HG03575 (cell line): ENCODE measurements around the gene HUS1B.
"Not testable (repeated sequence)": the region's sequence is repeated elsewhere in the genome, so short reads cannot be mapped to it uniquely, and the experiment has no call there.

Source experiments
- ATAC-seq: cut with Tn5 transposase; IDR thresholded peaks from one replicate; pipeline ENCODE4 v1.9.1; 2021; ENCODE audit not compliant: unreplicated experiment, insufficient number of reproducible peaks, low FRiP score; ENCODE audit errors: extremely low read depth

HUS1B gene

DNA sequence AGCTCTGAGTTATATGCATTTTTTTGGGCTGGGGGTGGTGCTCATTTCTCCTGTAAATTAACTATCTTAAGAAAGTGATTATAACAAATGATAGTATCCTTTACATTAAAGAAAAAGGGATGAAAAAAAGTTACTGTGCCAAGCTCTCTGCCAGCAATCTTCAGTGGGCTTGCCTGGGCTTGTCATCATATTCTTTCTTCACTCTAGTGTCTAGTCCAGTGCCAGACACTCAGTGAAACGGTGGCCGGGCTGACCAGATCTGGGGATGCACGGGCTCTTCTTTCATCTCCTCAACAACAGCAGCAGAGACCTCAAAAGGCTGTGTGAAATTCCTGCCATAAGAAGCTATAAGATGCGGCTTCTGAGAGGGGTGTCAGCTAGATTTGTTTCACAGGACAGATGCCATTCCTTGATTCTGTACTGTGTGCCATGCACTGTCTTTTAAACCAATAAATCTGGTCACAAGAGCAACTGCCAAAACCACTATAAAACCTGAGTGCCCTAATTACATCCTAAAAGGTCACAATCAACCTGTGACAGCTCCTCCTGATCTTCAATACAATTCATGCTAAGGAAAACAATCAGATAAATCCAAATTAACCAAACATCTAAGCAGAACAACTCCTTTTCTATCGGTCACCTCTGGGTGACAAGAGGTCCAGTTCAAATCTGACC, 23.9 kb upstream of the HUS1B start:
- ATAC-seq, result no peak

DNA sequence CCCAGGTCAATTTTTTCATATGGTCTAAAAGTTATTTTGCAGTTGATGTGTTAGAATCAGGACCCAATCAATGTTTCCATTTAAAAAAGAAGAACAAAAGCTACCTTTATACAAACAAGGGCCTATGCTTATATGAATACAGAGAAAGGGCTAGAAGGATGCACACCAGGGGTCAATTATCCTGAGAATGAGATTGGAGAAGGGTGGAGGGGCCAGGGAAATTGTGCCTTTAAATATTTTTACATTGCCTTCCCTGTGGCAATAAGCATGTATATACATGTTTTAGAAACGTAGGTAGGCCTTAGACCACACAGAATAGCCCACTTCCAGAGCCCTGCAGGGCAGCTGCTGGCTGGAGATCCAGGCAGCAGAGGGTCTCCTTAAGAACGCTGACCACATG, 23.4 kb upstream of the HUS1B start:
- no peak for ATAC-seq

DNA sequence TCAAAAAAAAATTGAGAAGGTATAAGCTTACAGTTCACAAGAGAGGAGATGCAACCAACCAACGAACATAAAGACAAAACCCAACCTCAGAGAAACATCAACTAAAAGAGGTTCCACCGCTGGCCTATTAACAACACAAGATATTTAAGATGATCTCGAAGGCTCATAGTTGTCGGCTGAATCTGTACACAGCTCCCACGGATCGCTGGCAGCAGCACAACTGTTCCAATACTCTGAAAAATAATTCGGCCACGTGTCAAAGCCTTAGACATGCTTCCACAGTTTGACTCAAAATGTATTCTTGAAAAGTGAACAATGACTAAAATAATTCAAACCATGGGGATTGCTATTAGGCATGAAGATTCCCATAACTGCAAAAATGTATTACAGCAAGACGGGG, 22.4 kb upstream of the HUS1B start:
- no peak for ATAC-seq

DNA sequence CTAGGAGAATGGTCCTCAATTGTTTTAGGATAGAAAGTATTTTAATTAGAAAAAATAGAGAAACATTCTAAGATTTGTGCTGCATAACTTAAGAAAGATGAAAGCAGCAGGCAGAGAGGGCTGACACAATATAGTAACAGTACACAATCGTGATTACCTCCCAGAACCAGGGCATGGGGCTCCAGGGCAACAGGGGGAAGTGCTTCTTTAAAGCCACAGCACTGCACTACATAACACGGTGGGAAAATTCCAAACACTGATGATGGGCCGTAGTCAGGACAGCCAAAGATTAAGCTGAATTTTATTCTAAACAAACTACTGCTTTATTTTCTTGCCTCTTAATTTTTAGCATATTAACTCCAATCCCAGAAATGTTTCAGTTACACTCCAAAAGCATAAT, 21.6 kb upstream of the HUS1B start:
- ATAC-seq, result no peak

DNA sequence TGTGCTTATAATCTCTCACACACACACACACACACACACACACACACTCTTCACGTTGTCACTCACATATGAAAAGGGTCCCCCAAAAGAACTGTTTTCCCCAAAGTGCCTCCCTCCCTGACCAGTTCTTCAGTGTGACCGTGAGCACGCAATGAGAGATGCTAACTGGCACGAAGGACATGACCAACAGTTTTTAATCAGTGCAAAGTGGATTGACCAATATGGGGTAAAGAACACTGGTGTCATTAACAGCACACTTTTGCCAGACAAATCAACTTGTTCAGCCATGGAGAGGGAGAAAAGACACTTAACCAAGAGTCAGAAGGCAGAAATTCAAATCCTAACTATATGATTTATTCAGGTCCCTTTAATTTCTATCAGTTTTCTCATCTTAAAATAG, 21.0 kb upstream of the HUS1B start:
- ATAC-seq, result no peak

DNA sequence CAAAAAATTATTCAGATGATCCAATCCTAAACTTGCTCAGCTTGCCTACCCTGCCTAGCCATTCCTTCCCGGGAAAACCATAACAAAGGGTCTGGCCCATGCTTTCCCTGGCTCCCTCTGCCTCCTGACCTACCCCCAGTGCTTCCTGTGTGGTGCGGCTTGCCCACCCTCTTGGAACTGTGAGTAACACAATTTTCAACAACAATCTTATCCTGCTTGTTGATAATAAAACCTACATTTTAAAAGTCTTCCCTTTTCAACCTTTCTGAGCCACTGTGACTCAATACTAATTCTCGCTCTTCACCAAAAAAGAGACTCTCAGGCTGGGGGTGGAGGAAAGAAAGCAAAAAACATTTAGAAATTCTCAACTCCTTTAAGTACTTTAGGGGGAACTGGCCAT, 18.1 kb upstream of the HUS1B start:
- ATAC-seq, result no peak

DNA sequence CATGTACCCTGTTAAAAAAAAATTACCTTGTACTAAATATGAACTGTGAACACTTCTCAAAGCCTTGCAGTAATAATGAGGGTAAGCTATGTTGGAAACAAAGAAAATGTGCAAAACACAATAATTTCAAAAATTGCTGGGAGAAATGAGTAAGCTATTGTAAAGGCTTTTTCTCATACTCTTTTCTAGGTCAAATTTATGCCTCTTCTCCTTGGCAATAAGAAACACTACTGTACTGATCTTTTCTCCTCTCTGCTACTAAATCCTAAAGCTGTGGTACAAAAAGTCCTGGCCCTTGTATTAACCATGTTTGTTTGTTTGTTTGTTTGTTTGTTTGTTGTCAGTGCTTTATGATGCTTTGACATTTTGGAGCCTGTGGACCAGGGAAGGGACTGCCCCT, 17.5 kb upstream of the HUS1B start:
- ATAC-seq, result no peak

DNA sequence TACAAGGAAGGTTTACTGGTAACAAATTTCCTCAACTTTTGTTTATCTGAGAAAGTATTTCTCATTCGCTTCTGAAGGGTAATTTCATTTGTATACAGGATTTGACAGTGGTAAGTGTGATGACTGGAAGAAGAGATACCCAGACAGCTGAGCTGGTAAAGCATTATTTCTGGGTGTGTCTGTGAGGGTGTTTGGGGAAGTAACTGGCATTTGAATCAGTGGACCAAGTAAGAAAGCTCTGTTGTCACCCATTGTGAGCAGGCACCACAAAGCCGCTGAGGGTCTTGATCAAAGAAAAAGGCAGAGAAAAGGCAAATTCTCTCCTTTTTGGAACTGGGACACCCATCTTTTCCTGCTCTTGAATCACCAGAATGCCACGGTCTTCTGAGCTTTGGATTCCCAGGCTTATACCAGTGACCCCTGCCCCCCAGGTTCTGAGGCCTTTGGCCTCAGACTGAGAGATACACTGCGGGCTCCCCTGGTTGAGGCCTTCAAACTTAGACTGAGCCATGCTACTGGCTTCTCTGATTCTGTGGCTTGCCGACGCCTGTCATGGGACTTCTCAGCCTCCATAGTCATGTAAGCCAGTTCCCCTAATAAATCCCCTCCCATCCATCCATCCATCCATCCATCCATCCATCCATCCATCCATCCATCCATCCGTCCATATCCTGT, 10.5 kb upstream of the HUS1B start:
- ATAC-seq, result no peak

DNA sequence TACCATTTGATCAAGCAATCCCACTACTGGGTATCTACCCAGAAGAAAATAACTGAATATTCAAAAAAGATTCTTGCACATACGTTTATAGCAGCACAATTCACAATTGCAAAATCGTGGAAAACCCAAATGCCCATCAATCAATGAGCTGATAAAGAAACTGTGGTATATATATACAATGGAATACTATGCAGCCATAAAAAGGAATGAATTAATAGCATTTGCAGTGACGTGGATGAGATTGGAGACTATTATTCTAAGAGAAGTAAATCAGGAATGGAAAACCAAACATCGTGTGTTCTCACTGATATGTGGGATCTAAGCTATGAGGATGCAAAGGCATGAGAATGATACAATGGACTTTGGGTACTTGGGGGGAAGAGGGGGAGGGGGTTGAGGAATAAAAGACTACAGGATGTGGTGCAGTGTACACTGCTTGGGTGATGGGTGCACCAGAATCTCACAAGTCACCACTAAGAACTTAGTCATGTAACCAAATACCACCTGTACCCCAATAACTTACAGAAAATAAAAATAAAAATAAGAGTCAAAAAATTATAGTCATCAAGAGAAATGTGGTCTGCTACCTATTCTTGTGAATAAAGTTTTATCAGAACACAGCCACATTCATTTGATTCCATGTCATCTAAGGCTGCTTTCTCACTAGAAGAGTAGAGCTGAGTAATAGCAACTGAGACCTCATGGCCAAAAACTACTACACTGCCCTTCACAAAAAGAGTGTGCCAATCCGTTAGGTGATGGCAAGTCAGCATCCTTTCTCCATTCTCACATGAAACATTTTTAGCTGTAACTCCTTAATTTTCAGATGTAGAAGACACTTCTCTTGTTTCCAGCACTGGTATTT, 8.7 kb upstream of the HUS1B start:
- no peak for ATAC-seq

DNA sequence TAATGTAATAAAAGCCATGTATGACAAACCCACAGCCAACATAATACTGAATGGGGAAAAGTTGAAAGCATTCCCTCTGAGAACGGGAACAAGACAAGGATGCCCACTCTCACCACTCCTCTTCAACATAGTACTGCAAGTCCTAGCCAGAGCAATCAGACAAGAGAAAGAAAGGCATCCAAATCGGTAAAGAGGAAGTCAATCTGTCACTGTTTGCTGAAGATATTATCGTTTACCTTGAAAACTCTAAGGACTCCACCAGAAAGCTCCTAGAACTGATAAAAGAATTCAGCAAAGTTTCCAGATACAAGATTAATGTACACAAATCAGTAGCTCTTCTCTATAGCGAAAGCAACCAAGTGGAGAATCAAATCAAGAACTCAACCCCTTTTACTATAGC, 6.9 kb upstream of the HUS1B start:
- not testable (repeated sequence) for ATAC-seq

DNA sequence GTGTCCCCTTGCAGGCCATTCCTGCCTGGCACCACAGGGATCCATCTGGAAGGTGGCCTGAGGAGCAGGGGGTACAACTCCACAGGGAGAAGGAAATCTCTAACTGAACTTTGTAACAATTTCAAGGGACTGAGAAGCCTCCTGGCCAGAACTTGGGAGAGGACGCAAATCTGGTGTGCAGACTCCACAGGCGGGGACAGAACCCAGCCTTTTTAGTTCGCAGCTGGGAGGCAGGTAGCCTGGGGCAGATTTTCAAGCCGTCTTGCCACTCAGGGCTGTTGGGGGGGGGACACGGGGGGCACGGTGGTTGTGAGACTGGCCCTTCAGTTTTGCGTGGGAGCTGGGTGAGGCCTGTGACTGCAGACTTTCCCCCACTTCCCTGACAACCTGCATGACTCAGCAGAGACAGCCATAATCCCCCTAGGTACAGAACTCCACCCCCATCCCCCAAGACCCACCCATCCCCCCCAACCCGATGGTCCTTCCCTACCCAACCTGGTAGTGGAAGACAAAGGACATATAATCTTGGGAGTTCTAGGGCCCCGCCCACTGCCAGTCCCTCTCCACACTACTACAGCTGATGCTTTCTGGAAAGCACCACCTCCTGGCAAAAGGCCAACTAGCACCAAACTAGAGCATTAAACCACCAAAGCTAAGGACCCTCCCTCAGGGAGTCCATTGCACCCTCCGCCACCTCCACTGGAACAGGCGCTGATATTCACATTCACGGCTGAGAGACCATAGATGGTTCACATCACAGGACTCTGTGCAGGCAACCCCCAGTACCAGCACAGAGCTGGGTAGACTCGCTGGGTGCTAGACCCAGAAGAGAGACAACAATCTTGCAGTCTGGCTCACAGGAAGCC, 3.0 kb upstream of the HUS1B start:
- no peak for ATAC-seq

DNA sequence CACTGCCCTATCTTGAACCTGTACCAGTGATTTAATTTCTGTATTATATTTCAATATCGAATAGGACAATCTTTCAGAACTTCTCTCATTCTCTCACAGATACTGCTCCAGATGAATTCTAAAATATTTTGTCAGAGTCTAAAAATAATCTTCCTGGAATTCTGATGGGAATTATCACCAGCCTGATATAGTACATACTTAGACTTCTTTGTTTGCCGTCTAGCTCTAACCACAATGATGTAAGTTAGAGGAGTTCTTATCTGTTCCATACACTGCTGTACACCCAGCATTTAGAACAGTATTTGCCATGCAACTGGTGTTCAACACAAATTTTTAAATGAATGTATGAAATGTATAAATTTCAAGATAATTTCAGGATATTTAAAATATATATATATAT, 1.3 kb upstream of the HUS1B start:
- ATAC-seq, result no peak

DNA sequence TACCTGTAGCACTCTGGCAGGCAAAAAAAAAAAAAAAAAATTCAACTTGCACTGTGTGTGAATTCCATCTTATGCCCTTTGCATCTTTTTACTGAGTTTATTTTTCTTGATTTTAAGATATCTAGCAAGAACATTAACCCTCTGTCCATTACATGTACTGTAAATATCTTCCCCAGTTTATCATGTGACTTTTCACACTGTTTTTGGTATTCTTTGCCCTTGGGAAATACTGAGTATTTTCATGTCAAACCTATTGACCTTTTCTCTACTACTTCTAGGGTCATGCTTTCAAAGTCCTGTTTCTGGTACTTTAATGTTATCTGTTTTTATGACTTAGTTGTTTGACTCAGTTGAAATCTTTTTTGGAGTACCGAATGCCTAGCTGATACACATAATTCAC, 843 bp upstream of the HUS1B start:
- no peak for ATAC-seq

DNA sequence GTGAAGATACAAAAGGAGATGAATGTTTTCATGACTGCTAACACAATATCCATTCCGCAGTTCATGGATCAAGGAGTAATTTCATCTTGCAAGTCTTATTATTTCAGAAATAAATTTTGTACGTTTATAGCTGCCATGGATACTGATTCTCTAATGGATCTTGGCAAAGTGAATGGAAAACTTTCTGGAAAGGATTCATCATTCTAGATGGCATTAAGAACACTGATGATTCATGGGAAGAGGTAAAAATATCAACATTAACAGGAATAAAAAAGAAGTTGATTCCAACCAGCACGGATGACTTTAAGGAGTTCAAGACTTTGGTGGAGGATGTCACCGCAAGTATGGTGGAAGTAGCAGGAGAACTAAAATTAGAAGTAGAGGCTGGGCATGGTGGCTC, 2.8 kb downstream of the HUS1B start:
- no peak for ATAC-seq

DNA sequence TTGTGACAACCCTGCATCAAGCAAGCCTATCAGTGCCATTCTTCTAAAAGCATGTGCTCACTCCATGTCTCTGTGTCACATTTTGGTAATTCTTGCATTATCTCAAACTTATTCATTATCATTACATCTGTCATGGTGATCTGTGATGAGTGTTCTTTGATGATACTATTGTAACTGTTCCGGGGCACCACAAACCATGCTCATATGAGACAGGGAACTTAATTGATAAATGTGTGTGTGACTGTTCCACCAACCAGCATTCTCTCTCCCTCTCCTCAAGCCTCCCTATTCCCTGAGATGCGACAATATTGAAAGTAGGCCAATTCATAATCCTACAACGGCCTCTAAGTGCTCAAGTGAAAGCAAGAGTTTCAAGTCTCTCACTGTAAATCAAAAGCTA, 4.0 kb downstream of the HUS1B start:
- no peak for ATAC-seq

DNA sequence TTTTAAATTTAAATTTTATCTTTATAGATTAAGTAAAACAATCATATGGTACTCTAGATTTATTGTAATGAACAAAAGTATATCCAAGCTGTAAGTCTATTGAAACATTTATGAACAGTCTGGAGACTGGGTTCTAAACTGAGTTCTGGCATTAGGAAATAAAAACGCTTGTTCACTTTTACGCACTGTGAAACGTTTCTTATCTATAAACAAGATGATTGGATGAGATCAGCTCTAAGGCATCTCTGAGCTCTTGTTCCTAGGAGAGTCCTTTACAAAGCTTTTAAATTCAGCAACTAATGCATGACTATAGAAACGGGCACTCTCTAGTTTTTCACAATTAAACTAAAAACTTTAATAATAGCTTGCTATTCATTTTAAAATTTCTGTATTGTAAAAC, 6.8 kb downstream of the HUS1B start:
- no peak for ATAC-seq

DNA sequence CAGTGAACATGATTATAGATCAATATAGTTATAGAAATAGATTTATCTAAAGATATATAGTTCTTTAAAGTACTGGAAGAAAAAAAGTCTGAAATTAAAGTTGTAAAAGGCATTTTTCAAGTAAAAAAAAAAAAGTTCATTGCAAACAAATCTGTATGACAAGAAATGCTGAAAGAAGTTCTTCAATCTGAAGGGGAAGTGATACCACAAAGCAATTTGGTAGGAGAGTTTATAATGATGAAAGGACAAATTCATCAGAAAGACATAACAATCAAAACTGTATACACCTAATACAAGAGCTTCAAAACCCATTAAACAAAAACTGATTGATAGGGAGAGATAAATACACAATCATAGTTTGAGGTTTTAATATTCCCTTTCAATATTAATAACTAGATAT, 14.1 kb downstream of the HUS1B start:
- no peak for ATAC-seq

DNA sequence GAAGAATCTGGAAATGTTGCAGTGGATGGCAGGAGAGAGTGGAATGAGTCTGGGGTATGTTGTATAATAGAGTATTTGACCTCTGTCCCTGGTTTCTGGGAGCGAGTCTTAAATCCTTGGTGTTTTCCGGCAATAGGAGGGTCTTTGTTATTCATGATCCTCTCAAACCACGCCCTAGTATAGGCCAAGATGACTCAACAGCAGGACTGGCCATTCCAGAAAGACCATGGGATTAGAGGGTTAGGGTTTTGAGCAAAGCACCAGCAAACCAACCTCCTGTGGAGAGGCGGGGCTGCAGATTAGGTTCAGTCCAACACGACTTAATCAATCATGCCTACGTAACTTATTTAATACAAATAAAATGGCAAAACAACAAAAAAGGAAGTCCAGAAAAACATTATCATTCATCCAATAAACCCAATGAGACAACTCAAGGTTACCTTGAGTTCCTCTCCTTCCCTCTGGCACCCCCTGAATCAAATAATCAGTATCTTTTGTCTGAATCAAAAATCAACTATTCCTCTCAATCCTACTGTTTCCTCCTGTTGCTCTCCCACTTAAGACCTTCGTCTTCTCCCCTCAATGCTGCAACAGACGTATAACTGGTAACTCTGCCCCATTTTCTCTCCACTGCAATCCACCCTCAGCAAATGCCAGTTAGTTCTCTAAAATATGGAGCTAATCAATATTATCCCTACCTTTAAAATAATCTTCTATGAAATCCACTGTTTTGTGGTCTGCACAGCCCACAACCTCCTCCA, 15.5 kb downstream of the HUS1B start:
- ATAC-seq, result no peak

DNA sequence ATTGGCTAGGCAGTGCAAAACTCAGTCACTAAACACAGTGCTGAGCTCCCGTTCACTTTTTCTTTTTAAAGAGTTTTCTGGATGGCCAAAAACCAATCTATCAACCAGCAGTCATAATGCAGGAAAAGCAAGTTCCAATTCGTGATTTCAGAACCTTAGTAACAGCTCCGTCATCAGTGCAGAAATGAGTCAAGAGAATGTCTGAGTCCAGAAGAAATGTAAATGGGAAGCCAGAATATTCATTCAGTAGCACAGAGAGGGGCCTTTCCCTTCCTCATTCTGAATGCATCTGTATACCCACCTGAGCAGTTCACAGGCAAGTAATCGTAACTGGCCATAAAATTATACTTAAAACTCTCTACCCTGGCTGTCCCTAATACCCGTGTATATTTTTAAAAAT, 20.4 kb downstream of the HUS1B start:
- no peak for ATAC-seq
